GM19035 (cell line): ENCODE measurements around the gene ERBB4.
"Not testable (repeated sequence)": the region's sequence is repeated elsewhere in the genome, so short reads cannot be mapped to it uniquely, and the experiment has no call there.

ENCODE experiments used
- ATAC-seq: cut with Tn5 transposase; IDR thresholded peaks from one replicate; pipeline ENCODE4 v1.9.1; 2021; ENCODE audit not compliant: unreplicated experiment

ERBB4 gene

DNA sequence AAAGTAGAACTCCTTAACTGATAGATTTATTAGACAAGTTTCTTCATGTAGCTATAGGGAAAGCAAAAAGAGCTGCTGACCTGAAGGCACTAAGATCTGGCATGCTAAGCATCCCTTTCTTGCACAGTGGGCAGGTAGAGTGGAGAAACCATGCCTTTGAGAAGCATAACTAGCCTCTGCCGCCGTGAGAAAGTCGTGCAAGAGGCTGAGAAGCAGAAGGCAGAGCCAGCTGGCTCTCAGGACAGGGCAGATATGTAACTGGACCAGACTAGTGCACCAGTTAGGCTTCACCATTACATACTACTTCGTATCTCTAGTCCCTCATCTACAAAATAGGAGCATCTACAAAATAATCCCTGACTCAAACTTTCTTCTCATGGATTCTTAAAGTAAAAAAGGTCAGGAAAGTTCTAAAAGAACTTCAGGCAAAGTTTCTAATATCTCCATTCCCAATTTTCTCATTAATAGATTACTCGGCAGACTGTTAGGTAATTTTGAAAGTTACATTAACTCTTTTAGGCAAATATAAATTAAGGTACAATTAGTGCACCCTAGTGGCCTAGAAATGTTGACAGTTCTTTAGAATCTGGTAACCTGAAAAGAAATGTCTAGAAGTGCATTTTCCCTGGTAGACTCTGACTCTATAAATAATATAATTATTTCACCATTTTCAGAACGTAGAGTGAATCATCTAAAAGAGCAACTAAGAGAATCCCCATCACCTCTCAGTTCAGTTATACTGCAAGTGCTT lies 10.3 kb downstream of the ERBB4 start:
- no peak for ATAC-seq

DNA sequence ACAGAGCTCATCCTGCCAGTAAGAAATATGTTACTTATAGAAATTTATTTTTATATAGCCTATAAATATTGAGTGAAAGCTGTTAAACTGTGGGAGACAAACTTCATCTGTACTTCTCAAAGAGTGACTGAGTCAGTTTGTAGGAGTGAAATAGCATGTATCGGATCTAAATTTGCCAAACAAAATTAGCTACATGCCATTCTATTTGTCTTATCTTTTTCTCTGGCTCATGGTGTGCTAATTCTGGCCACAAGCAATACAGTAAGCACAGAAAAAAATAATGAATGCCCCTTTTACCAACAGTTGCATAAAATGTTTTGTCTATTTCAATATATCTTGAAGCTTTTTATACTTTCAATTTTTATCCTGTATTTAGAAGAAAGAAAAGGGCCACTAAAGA lies 12.5 kb downstream of the ERBB4 start:
- ATAC-seq = no peak

DNA sequence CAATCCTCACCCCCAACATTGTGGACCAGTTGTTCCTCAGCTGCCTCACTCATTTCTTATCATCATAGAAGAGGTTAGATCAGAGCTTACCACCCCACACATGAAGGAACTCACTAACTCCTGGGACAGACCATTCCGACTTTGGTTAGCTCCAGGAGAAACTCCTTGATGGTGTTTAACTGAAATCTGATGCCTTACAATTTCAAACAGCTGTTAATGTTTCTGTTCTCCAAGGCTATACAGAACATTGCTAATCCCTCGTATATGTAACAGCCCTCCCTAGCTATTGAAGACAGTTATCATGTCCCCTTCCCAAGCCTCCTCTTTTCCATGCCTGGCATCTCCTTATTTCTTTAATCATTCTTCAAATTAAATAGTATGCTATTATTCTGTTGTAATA lies 14.8 kb downstream of the ERBB4 start:
- ATAC-seq = no peak

DNA sequence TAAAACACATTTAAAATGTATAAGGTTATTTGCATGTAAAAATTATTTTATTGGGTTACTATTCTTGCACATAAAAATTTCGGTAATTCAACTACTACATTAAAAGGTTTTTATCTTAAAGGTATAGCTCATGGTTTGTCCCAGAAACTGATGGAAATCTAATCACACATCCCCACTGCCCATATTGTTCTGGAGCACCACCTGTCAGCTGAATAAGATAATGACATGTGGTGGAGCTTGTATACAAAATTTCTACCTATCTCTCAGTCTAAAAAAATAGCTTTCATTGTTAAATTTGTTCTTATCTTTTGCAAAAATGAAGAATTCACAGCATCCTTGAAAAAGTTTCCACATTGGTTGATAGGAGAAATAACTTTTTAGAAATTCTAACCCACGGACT lies 18.3 kb downstream of the ERBB4 start:
- ATAC-seq = no peak

DNA sequence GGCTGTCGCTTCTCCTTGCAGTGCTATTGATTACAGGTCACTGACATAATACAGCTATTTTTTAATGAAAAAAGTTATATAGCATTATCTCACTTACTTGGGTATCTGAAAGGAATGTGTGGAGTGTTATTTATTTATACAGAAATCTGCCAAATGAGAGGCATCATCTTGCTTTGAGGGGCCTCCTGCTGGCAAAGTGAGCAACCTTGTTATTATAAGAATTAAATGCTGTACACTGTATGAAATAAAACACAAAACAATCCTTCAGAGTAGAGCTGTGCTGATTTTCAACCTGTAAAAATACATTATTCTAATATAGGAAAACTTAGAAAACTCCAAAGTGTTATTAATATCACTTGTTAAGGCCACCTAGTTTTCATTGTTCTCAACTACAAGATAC lies 20.9 kb downstream of the ERBB4 start:
- ATAC-seq = no peak

DNA sequence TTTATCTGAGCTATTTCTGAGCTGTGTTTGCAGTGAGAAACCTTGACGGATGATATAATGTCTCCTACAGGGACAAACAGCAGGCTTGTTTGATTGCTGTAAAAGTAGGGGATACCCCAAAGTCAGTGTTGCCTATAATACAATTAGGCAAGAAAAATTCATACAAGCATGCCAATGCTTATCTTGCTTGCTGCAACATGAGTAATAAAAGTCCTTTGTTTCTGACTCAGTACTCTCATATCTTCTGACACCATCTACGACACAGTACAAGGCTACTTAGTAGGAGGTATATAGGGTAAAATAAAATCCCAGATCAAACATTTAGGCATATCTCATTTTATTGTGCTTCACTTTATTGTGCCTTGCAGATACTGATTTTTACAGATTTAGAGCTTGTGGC lies 33.0 kb downstream of the ERBB4 start:
- peak; percentile 74 for ATAC-seq

DNA sequence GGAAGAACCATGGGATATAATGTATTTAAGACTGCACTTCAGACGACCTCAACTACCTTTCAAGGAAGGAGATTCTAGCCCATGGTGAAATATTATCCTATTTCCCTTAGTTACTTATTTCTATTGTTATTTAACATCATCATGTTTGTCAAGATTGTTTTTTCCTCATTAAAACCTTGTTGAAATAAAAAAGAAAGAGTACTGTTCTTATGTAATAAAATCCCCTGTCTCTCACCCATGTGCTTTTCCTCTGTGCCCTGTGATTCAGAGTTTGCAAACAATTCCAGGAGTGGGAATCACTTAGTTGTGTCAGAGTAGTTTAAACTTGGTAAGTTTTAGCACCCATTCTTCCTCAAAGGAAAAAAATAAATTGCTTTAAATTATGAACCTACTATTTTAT lies 43.6 kb downstream of the ERBB4 start:
- no peak for ATAC-seq

DNA sequence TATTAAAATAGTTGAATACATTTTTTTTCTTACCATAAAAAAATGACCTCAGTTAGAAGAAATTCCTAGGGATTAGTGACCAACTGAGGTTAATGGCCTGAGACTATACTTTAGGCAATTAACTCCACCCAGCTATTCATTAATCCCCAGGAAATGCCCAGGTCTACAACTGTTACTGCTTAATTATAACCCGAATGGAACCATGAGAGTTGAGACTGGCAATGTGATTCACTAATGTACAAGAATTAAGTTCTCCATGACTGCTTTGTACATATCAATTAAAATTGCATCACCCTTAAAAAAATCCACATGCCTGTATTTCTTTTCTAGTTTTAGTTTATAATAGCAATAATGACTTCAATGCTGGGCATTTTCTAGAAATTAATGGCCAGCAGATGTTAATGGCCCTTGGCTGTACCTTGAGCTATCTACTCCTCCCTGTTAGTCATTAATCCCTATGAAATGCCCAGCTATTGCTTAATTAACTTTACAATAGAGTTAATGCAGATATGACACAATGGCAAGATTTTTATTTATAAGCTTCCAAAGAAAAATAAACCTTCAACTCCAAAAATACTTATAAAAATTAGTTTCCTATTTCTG lies 44.1 kb downstream of the ERBB4 start:
- no peak for ATAC-seq

DNA sequence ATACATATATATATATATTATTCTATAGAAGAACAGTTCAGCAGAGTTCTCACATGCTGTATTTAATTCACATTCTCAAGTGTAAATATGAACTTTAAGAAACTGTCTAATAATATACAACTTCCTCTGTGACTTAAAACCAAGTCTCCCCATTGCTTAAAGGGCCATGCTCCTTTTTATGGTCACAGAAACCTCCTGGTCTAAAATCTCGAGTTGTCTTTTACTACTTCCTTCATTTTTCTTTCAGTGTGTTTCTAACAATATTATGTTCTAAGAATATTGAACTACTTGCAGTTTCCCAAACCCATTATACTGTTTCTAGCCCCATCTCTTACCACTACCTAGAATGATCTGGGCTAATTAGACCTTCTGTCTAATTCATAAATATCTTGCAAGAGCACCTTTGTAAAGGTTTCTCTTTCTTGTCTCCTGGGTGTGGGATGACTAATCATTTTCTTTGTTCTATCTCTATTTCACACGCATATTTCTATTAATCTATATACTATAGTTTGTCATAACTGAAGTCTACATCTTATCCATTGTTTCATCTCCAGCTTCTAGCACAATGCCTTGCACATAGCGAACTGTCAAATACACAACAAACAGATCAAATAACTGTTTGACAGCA lies 48.8 kb downstream of the ERBB4 start:
- peak; percentile 69 for ATAC-seq

DNA sequence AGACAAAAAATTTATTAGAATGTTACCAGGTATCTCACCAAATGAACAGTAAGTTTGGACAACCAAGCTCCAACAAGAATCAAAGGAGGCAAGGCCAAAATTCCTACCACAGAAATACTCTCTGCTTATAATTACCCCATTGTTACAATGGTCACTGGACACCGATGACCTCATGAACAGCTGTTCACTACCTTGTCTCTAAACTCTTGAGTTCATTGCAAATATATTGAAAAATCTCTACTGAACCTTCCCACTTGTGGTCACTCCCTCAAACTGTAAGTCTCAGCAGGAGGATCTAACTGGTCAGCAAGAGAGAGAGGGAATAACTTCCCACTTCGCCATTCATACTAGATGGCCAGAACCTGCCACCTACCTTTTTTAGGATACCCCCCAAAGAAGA lies 50.0 kb downstream of the ERBB4 start:
- no peak for ATAC-seq

DNA sequence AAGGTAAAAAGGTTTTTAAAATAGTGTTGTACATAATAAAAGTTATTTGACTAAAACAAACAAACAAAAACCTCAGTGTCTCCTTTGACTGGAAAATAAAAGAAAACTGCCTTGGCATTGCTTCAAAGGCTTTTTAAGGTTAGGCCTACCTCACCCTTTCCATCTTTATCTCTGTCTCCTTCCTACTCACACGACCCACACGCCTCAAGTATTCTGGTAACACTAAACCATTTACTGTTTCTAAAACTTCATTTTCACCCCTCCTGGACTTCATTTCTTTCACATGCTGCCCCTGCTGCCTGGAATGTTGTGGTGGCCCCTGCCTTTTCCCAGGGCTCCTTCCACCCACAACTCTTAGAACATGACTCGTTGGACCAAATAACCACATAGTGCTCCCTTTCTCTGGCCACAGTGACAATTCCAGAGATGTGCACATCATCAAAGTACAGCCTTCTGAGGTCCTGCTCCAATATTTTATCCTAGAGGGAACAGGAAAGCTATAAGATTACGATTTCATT lies 54.0 kb downstream of the ERBB4 start:
- no peak for ATAC-seq

DNA sequence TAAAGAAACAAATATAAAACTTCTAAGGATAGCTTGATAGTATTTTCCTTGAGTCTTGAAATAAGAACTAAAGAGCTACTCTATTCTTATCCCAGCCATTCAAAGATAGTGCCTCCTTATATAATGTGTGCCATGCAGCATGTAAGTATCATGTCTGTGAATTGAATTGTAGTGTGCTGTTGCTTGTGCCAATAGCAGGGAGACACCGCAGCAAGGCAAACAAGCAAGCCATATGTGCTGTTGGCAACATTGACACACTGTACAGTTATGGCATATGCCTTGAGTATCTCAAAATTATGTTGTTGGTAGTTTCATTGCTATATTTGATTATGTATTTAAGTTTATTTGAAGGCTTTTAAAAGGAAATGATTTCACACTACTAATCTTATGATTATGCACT lies 58.2 kb downstream of the ERBB4 start:
- ATAC-seq = no peak

DNA sequence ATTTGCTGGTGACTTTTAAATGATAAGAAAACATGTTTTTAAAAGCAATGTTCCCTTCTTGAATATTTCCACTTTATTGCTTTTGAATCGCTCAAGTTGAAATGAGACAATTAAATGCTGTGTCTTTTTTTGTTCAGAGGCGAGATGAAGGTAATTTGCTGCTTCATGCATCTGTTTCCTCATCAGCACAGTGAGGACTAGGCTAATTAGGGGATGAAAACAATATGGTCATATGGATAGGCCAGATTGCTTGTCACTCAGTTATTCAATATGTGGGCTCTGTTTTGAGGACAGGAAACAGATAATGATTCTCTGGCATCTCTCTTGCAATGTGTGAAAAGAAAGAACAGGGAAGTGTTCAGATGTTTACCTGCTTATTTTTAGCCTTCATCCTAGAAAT lies 61.0 kb downstream of the ERBB4 start:
- no peak for ATAC-seq

DNA sequence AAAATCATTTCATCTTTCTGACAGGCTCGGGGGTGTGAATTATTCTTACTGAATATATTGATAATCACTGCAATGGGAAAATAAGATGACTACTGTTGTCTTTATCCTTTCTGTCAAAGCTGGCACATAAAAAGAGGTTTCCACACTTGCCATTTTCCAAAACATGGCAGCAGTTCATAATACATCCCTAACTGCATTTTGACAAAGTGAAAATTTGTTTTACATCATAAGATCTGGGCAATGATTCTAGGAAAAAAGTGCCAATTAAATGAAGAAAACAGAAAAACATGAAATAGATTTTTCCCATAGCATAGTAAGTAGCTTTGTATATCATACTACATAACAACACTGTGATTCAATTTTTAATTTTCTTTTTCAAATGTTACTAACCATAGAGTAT lies 65.4 kb downstream of the ERBB4 start:
- ATAC-seq = no peak

DNA sequence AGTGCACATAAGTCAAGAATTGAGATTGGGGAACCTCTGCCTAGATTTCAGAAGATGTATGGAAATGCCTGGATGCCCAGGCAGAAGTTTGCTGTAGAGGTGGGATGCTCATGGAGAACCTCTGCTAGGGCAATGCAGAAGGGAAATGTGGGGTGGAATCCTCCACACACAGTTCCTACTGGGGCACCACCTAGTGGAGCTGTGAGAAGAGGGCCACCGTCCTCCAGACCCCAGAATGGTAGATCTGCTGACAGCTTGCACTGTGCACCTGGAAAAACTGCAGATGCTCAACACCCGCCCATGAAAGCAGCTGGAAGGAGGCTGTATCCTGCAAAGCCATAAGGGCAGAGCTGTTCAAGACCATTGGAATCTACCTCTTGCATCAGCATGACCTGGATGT lies 71.1 kb downstream of the ERBB4 start:
- ATAC-seq = not testable (repeated sequence)

DNA sequence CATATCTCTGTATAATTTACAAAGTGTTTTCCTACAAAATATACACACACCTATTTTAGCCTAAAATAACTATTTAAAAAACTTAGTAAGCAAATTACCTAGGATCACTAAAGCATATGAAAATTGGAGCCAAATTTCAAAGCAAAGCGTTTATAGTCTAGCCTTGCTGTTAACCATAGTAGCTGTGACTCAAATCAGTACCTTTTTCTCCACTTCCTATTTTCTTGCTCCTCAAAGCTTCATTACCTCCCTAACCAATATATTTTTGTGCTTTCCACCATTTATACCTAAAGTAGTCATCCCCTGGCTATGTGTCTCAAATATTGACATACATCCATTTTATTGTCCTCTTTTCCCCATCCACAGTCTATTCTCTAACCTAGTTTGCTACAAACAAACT lies 73.1 kb downstream of the ERBB4 start:
- no peak for ATAC-seq

DNA sequence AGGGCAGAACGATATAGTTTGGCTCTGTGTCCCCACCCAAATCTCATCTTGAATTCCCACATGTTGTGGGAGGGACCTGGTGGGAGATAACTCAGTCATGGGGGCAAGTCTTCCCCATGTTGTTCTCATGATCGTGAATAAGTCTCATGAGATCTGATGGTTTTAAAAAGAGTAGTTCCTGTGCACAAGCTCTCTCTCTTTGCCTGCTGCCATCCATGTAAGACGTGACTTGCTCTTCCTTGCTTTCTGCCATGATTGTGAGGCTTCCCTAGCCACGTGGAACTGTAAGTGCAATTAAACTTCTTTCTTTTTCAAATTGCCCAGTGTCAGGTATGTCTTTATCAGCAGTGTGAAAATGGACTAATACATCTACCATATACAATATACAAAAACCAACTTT lies 76.9 kb downstream of the ERBB4 start:
- ATAC-seq = not testable (repeated sequence)

DNA sequence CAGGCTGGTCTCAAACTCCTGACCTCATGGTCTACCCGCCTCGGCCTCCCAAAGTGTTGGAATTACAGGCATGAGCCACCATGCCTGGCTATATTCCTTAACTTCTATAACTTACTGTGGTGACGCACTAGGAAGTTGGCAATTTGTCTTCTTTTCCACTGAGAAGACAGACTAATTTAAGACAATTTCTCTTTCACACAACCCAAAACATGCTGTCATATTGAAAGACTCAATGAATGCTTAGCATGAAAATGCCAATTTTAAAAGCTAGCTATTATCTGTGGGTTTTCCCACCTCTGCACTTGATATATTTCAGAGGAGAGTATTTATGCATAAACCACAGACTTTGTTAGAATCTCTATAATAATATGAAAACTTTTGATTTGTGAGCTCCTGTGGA lies 84.5 kb downstream of the ERBB4 start:
- no peak for ATAC-seq

DNA sequence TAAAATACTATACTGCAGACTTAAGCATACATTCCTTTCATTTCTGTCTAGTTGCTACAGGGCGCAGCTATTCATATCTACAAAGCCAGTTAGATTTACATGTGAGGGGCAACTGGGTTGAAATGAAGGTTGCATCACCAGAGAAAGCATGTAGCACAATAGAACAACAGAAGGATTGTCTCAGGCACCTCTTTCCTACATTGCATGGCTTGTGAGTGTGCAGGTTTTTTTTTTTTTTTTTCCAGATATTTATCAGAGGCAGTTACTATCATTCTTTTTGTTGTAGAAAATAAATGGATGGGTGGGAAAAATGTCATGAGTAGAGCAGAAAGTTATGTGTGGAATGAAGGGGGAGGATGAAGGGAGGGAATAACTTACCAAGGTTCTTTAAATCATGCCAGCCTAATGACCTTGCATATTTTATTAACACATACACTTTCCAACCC lies 86.8 kb downstream of the ERBB4 start:
- no peak for ATAC-seq

DNA sequence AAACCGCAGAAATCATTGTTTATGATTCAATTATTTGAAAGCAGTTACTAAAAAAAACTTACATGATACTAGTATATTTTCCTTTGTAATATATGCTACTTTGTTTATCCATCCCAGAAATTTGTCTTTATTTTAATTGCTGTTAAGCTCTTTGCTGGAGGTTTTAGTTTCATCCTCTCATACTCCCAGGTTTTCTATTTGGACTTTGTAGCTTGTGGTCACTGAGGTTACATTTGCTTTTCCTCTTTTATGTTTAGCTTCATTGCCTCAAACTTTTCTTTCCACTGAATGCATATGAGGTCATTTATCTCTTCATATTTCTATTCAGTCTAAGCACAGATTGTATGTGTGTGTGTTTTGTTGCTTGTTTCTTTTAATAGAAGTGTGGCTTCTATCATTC lies 89.9 kb downstream of the ERBB4 start:
- no peak for ATAC-seq

DNA sequence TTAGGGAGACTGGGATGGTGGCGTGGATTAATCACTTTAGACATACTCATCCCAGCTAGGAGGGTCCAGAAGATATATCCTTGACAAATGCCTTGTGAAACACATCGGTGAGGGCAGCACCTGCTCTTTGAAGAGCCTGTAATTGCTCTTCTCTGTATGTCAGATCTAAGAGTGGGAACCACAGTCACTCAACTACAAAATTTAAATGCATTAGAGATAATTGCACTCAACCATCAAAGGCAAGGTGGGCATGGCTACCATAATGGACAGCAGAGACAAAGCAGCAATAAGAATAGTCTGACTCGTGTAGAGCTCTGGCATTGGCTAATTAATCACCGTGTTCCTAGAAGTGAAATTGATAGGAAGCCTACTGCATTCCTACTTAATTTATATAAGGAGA lies 96.8 kb downstream of the ERBB4 start:
- no peak for ATAC-seq

DNA sequence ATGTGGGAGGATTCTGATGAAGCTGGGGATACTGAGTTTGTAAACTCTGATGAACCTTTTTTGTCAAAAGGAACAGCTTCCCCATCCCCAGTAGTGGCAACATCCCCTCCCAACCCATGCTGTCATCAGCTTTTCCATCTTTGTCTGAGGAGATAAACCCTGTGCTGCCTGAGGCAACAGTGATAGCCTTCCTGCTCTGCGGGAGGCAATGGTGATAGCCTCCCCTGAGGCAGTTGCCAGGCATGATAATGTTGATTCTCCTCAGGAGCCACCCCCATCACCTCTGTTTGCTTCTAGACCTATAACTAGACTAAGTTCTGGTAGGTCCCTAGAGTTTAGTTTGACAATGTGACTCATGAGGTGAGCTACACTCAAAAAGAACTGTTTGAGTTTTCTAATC lies 97.5 kb downstream of the ERBB4 start:
- ATAC-seq = no peak
